B cell (primary cell): ENCODE measurements around the gene CLCN7. TPM values are rescaled to one million over a fixed set of nuclear protein-coding genes. Genes with fewer than 3 reads are reported as not detected.

ENCODE experiments used
- ATAC-seq: fragments of 200-7000 bp; cut with Tn5 transposase; one replicate; pipeline ENCODE4 v1.10.0; 2021; ENCODE audit warnings: low read depth, mild to moderate bottlenecking, moderate number of reproducible peaks, moderate library complexity
- CTCF ChIA-PET: fragments of 350-600 bp; sonication (Branson Sonifier 250); formaldehyde crosslinking; loops from one replicate; lab custom pipeline; 2021; ENCODE audit warnings: antibody characterized with exemption, inconsistent platforms; lab: Charles Lee
- POLR2A ChIA-PET: fragments of 350-600 bp; sonication (Branson Sonifier 250); formaldehyde crosslinking; loops from one replicate; lab custom pipeline; 2021; ENCODE audit warnings: antibody characterized with exemption; lab: Charles Lee
- DNase-seq: peaks from one replicate; pipeline ENCODE4 v3.0.0; 2013
- H2AFZ ChIP-seq: 2 replicates; pipeline ENCODE4 v1.6.1; 2012; ENCODE audit warnings: mild to moderate bottlenecking, low read depth, low read length; ENCODE audit not compliant: insufficient read depth, poor library complexity, severe bottlenecking
- H3K27ac ChIP-seq, 2 donors: 1 replicate in 1 of 2; 2 replicates in 1 of 2; pipeline ENCODE4 v1.5.1; 2012 to 2013; ENCODE audit warnings: low read length in 2 of 2, mild to moderate bottlenecking in 2 of 2, moderate library complexity in 1 of 2
- H3K27me3 ChIP-seq, 4 experiments: fragments of 200-600 bp in 1 of 4; sonication (generic) in 1 of 4; replicated peaks in 1 of 4; 1 replicate in 2 of 4; 2 replicates in 2 of 4; pipeline versions ENCODE4 v1.6.1 to v1.7.0; 2013 to 2016; ENCODE audit warnings: low read length in 3 of 4, mild to moderate bottlenecking in 2 of 4, mixed read lengths in 1 of 4, moderate library complexity in 1 of 4; ENCODE audit not compliant: insufficient read depth in 4 of 4, control insufficient read depth in 3 of 4; ENCODE audit errors: control extremely low read depth in 1 of 4
- H3K36me3 ChIP-seq, 2 experiments: replicated peaks in 1 of 2; 1 replicate in 1 of 2; 2 replicates in 1 of 2; pipeline versions ENCODE4 v1.6.1 to v1.7.1; 2013; ENCODE audit warnings: low read length in 1 of 2; ENCODE audit not compliant: insufficient read depth in 2 of 2, control insufficient read depth in 1 of 2; ENCODE audit errors: control extremely low read depth in 1 of 2, extremely low read depth in 1 of 2
- H3K4me1 ChIP-seq, 2 donors: fragments of 200-600 bp in 1 of 2; sonication (generic) in 1 of 2; 1 replicate in 1 of 2; 2 replicates in 1 of 2; pipeline versions ENCODE4 v1.5.1 to v1.6.1; 2013 to 2017; ENCODE audit warnings: low read length in 2 of 2; ENCODE audit not compliant: control insufficient read depth in 2 of 2, insufficient read depth in 2 of 2
- H3K4me2 ChIP-seq: replicated peaks from 2 replicates; pipeline ENCODE3; 2012; ENCODE audit warnings: mild to moderate bottlenecking, low read depth, low read length; ENCODE audit not compliant: poor library complexity, severe bottlenecking
- H3K4me3 ChIP-seq, 5 experiments: fragments of 200-600 bp in 1 of 5; sonication (generic) in 1 of 5; 1 replicate in 3 of 5; 2 replicates in 2 of 5; pipeline versions ENCODE4 v1.5.1 to v1.7.0; 2011 to 2016; ENCODE audit warnings: low read length in 4 of 5, mild to moderate bottlenecking in 4 of 5, low read depth in 2 of 5, control low read depth in 1 of 5, moderate library complexity in 1 of 5; ENCODE audit not compliant: insufficient read depth in 1 of 5; ENCODE audit errors: control extremely low read depth in 1 of 5, extremely low read depth in 1 of 5
- H3K79me2 ChIP-seq: fragments of 200-600 bp; sonication (generic); one replicate; pipeline ENCODE4 v1.6.0; 2016; ENCODE audit warnings: low read length; ENCODE audit not compliant: control insufficient read depth, insufficient read depth
- H3K9ac ChIP-seq: fragments of 200-600 bp; sonication (generic); 2 replicates; pipeline ENCODE4 v1.6.1; 2017; ENCODE audit warnings: mild to moderate bottlenecking, low read length, moderate library complexity
- H3K9me3 ChIP-seq, 3 donors: one replicate each; pipeline versions ENCODE4 v1.6.1 to v1.7.1; 2013; ENCODE audit warnings: low read length in 2 of 3; ENCODE audit not compliant: control insufficient read depth in 2 of 3, insufficient read depth in 1 of 3; ENCODE audit errors: control extremely low read depth in 1 of 3
- H4K20me1 ChIP-seq: 2 replicates; pipeline ENCODE4 v1.6.0; 2012; ENCODE audit warnings: mild to moderate bottlenecking, low read length; ENCODE audit not compliant: insufficient read depth, control insufficient read depth, poor library complexity, severe bottlenecking
- H3K27ac Mint-ChIP-seq: one replicate; pipeline ENCODE4 v1.8.0; 2021; ENCODE audit warnings: mixed read lengths
- H3K27me3 Mint-ChIP-seq: one replicate; pipeline ENCODE4 v1.8.0; 2021; ENCODE audit warnings: mixed read lengths
- H3K4me1 Mint-ChIP-seq: one replicate; pipeline ENCODE4 v1.8.0; 2021; ENCODE audit warnings: mixed read lengths
- H3K4me3 Mint-ChIP-seq: one replicate; pipeline ENCODE4 v1.8.0; 2021; ENCODE audit warnings: mixed read lengths
- H3K9me3 Mint-ChIP-seq: one replicate; pipeline ENCODE4 v1.8.0; 2022; ENCODE audit warnings: mixed read lengths; ENCODE audit not compliant: insufficient read depth
- CTCF ChIP-seq: fragments of 200-600 bp; IDR thresholded peaks from one replicate; pipeline ENCODE4 v1.8.0; 2022; ENCODE audit warnings: antibody characterized with exemption, mild to moderate bottlenecking
- EZH2 ChIP-seq: IDR thresholded peaks from 2 replicates; pipeline ENCODE4 v1.6.1; 2012; ENCODE audit warnings: borderline replicate concordance, low read depth, mild to moderate bottlenecking, moderate library complexity, low read length; ENCODE audit not compliant: insufficient read depth, poor library complexity, severe bottlenecking
- WGBS: methylation state at CpG from one replicate; pipeline ENCODE4 v1.1.5; 2013; ENCODE audit warnings: missing lambda C conversion rate; ENCODE audit not compliant: insufficient coverage; 5-methylcytosine and 5-hydroxymethylcytosine counted together
- intact Hi-C: fragments of 100-400 bp; cut with micrococcal nuclease; formaldehyde crosslinking; loops from one replicate; pipeline ENCODE4 v1.10.0; 2022
- polyA plus RNA-seq: library from polyadenylated mRNA; depleted of rRNA; stranded (reverse); fragments of >200 nt; gene quantifications from 2 replicates; pipeline ENCODE4 v1.2.3, GENCODE V29; 2012
- total RNA-seq, 2 donors: library from RNA; stranded (reverse); fragments of 120-200 nt in 1 of 2; gene quantifications; 1 replicate in 1 of 2; 2 replicates in 1 of 2; pipeline versions ENCODE4 v1.2.3 to v1.2.4, GENCODE V29; 2013 to 2022

Gene CLCN7
- total and polyA plus RNA-seq, 2 donors (not counting 1 experiment from before 2014, with no cell fraction given), result 215 to 274 TPM

- H3K36me3 ChIP-seq, result peaks cover 6 to 60% of the 10 kb centered on the region in 2 experiments
- TF ChIP-seq EZH2, result no peak
- no peak for TF ChIP-seq CTCF
- H2AFZ ChIP-seq, result no peak overlapping the region
- no peak overlapping the region for H3K4me3 ChIP-seq
- Mint-ChIP-seq H3K27me3 (no peaks in the 10 kb centered on the region), H3K4me3 (no peak overlapping the region), H3K9me3 (no peaks in the 10 kb centered on the region), H3K27ac (no peak overlapping the region), H3K4me1 (peaks cover 28% of the 10 kb centered on the region)
- ChIA-PET POLR2A (no interaction called here), CTCF (no interaction called here)
- peaks cover 0 to 3% (median 0%) of the 10 kb centered on the region in 3 donors for H3K9me3 ChIP-seq
- peaks cover 87% of the 10 kb centered on the region for H3K79me2 ChIP-seq
- intact Hi-C loops, result no loop called here
- peak overlapping the region; percentile 51 for H3K4me2 ChIP-seq
- peaks cover 31 to 34% of the 10 kb centered on the region in 2 donors for H3K4me1 ChIP-seq
- no peak overlapping the region for H3K9ac ChIP-seq
- peaks cover 5% of the 10 kb centered on the region for H4K20me1 ChIP-seq
- ATAC-seq (no peak), DNase-seq (no peak)
- WGBS, result 97% methylated on average over 30 of the region's 30 CpGs
- H3K27me3 ChIP-seq, result no peaks in the 10 kb centered on the region
- peak overlapping the region in 1 of 2 donors; percentile 98 for H3K27ac ChIP-seq
These were observed 14.2 kb downstream of the CLCN7 start for GRCh38 chr16:1460602-1461138.

- H3K4me1 ChIP-seq, result peaks cover 31 to 34% of the 10 kb centered on the region in 2 donors
- H3K4me3 Mint-ChIP-seq, result no peak overlapping the region
- H3K27me3 ChIP-seq, result no peaks in the 10 kb centered on the region
- H3K4me1 Mint-ChIP-seq, result peaks cover 28% of the 10 kb centered on the region
- peak overlapping the region; percentile 88 for H3K27ac Mint-ChIP-seq
- H2AFZ ChIP-seq, result no peak overlapping the region
- DNase-seq, result no peak
- peaks cover 0 to 3% (median 0%) of the 10 kb centered on the region in 3 donors for H3K9me3 ChIP-seq
- H3K4me2 ChIP-seq, result peak overlapping the region; percentile 51
- no peak for TF ChIP-seq CTCF
- no peaks in the 10 kb centered on the region for H3K27me3 Mint-ChIP-seq
- H3K27ac ChIP-seq, result peak overlapping the region; percentile 98
- H3K4me3 ChIP-seq, result no peak overlapping the region
- peaks cover 6 to 67% of the 10 kb centered on the region in 2 experiments for H3K36me3 ChIP-seq
- ChIA-PET CTCF (interaction anchor here (1.2 kb wide), 1 partner anchor 38 kb away, joined by 3 read pairs; no protein-coding TSS in a partner anchor), POLR2A (interaction anchor here (1.9 to 2.6 kb wide), 4 partner anchors 14 to 39 kb away, joined by 9 to 16 read pairs (median 12); partner anchors contain the start of genes CLCN7, TELO2 and UQCC4)
- intact Hi-C loops, result loop anchor here (1.0 to 2.0 kb wide), 3 partner anchors 9 to 33 kb away; partner anchors contain the start of gene TELO2
- H3K9ac ChIP-seq, result peak overlapping the region; percentile 10
- peaks cover 87% of the 10 kb centered on the region for H3K79me2 ChIP-seq
- 83% methylated on average over 5 of the region's 10 CpGs for WGBS
- H4K20me1 ChIP-seq, result no peaks in the 10 kb centered on the region
- ATAC-seq, result no peak
- no peaks in the 10 kb centered on the region for H3K9me3 Mint-ChIP-seq
These were observed 14.9 kb downstream of the CLCN7 start for GRCh38 chr16:1459967-1460366.
